ENCODE measurements around the gene B4GALT2.

B4GALT2 gene, protein sequence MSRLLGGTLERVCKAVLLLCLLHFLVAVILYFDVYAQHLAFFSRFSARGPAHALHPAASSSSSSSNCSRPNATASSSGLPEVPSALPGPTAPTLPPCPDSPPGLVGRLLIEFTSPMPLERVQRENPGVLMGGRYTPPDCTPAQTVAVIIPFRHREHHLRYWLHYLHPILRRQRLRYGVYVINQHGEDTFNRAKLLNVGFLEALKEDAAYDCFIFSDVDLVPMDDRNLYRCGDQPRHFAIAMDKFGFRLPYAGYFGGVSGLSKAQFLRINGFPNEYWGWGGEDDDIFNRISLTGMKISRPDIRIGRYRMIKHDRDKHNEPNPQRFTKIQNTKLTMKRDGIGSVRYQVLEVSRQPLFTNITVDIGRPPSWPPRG

DNA sequence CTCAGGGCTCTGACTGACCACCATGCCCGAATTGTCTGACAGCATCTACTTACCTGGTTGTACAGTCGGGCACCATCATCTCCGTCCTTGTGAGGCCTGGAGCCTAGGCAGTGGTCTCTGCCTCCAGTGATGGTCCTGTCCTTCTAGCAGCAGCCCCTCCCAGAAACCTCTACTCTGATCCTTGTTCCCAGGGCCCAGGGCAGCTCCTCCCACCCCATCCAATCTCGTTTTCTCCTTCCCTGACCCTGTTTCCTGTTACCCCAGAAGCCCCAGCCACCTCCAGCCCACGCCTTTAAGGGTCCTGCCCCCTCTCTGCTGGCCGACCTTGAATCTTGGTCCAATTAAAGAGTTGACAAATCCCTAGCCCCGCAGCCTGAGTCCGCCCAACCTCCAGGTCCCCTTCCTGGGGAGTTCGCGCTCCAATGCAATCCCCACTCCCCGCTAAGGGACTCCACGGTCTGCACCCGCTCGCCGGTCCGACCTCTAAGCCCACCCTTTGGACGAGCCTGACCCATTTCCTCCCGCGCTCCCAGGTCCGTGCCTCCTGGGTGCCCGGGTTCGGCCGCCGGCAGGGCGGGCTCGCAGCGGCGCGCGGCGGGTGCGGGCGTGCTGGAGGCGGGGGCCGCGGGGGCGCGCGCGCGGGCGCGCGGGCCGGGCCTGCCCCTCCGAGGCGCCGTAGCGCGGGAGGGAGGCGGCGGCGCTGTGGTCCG is at the start of gene B4GALT2:
B4GALT2 (plus strand) TSS at position 660 of the 710 bp plus-strand sequence. CDS start 1,951 bp downstream, outside the sequence.
- DNase-seq: peak; percentile 60

GRCh38 chr1:43930168-43930948 is 48.7 kb upstream of the B4GALT2 start:
- DNase-seq: no peak

- DNase-seq: no peak
Measured at GRCh38 chr1:43930949-43931275, 48.1 kb upstream of the B4GALT2 start.

DNA sequence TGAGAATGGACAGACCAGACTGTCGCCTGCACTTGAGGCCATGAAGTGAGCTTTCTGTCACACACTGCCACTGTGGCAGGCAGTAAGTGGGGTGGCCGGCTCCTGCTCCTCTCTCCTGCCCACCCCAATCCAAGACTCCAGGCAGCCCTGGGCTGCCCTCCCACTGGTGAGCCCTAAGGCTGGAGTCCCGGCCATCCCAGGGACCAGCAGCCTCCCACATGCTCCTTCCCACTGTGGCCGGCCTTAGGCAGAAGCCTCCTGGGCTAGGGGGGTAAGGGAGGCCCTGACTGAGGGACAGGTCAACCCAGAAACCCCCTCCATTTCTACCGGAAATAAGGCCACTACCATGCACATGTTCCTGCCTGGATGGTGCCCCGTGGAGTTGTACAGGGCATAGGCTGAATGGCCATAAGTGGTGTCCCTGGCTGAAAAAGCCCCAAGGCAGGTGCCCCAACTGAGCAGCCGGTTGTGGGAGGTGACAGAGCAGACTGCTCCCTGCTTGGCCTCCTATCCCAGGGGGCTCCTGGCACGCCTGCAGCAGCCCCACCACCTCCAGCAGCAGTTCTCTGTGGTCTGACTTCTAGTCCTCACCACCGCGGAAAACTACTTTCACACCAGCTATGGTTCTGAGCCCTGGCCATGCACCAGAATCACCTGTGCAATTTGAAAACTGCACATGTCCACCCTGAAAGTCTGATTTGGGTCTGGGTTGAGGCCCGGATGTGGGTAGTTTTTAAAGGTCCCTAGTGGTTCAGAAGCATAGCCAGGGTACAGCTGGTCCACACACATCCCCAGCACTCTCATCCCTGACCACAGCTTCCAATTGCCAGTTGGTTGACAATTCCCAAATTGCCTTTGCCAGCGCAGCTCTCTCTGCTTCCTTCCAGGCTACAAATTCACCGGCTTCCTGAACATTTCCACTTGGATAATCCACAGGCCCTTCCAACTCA is 47.0 kb upstream of the B4GALT2 start:
- no peak for DNase-seq

DNA sequence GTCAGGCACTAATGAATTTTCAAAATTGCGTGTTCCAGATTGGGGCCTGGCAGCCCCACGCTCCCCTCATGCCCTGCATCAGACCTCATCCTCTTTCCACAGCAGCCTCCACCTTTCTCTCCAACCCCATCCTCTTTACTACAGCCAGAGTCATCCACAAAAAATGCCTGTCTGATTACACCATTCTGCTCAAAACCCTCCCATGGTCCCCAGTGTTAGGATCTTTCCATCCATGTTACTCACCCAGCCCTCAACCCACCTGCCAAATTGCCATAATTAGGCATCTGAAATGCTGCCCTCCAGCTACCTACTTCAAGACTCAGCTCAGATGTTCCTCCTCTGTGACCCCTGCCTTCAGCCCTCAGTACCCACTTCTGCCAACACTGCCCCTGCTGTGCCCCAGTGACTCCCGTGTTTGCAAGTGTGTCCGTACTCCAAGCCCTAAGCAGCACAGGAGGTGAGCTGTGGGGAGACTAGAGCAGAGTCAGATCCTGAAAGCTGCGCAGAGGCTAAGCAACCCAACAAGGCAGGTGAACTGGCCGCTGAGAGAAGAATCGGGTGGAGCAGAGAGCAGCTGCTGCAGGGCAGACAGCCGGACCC is 46.1 kb upstream of the B4GALT2 start:
- peak; percentile 77 for DNase-seq

- DNase-seq: no peak
Measured at GRCh38 chr1:43933386-43934100, 45.5 kb upstream of the B4GALT2 start, which contains the start of gene ARTN. Gene ARTN, plus strand, starts transcription at chr1:43933801. Its CDS starts 1,856 bp downstream, at chr1:43935657.

- DNase-seq: peak; percentile 65
Measured at GRCh38 chr1:43934101-43934985, 44.7 kb upstream of the B4GALT2 start.

- no peak for DNase-seq
Measured at GRCh38 chr1:43934986-43935324, 44.1 kb upstream of the B4GALT2 start.

- no peak for DNase-seq
Measured at GRCh38 chr1:43935711-43936427, 43.1 kb upstream of the B4GALT2 start.

- DNase-seq: no peak
Measured at GRCh38 chr1:43936431-43937151, 42.4 kb upstream of the B4GALT2 start.

DNA sequence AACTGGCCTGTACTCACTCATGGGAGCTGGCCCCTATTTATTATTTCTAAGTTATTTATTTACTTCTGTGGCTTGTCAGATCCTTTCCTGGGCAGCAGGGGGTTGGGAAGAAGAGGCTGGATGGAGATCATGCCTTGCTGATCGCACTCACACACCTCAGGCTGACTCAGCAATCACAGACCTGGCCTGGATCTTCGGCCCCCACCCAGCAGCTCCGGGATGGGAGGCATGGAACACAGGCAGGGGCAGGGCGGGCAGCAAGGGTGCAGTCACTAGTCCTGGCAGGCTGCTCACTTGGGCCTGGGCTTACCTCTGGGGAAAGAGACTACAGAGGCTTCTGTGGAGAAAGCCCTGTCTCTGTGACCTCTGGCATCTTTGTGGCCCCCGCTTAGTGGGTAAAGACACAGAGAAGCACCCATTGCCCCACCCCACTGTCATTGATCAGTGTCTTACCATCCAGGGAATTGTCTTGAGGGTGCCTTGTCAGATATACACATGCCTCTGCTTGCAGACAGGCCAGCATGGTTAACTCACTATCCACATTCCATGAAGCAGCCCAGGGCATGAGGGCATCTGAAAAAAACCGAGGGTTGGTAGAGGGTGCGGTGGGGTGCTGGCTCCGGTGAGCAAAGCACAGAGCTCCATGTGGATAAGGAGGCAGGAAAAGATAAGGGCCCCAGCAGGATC is 41.7 kb upstream of the B4GALT2 start:
- DNase-seq: no peak

DNA sequence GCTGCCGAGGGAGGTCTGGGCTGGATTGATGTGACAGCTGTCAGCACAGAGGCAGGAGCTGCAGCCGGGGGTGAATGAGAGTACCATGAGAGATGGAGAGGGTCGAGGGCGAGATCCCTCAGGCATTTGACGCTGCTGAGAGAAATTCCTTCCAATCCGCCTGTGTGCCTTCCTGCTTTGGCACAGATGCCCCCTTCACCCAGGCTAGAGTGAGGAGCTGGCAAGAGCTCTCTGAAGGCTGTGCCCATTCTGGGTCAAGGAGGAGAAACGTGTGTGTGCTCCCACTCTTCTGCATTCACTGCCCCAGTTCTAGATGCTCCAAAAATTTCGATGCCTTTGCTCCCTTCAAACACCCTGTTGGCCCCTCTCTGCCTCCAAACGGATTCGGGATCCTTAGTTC is 40.6 kb upstream of the B4GALT2 start:
- no peak for DNase-seq

DNA sequence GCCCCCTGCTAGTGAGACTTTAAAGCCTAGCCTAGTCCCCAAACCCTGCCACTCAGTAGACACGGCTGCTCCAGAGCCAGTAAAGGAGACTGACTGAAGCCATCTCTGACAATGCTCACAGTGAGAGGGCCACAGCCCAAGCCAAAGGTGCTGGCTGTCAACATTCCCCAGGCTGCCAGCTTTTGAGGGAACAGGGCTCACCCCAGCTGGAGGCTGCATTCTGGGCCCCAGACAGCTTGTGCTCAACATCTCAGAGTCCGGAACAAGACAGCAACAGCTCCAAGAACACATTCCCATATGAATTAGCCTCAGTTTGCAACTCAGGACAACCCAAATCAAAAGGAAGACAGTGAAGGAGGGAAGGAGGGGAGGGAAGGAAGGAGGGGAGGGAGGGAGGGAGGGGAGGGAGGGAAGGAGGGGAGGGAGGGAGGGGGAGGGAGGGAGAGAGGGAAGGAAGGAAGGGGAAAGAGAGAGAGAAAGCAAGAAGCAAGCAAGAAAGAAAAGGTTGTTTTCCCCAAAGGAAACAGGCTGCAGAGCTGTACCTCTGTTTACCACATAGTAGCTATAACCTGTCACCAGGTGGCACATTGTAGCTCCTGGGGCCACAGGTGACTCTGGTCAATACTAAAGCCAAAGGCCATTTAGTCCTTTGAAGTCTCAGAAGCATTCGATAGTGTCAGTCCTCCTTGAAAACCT is 40.0 kb upstream of the B4GALT2 start:
- no peak for DNase-seq

- no peak for DNase-seq
Measured at GRCh38 chr1:43942411-43942810, 36.6 kb upstream of the B4GALT2 start.

- no peak for DNase-seq
Measured at GRCh38 chr1:43944860-43945259, 34.1 kb upstream of the B4GALT2 start.

DNA sequence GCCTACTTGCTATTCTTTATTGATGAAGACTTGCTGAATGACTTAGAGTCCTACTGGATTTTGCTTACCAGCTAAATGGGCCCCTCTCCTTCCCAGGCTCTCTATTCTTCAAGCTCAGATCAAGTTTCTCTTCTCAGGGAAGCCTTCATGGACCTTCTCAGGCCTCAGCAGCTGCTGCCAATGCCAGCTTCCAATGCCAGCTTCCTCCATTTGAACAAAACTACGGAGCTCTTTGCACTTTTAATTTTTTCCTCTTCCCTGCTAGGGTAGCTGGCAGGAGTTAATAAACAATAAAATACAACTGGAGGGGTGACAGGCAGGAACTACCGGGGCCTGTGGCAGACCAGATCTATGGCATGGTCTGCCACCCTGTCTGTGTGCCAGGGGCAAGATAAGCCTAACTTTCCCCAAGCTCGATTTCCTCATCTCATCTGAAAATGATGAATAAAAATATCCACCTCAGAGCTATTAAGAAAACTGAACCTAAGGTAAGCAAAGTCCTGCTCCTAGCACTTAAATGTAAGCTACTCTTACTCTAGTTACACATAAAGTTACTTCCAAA is 33.3 kb upstream of the B4GALT2 start:
- no peak for DNase-seq

Data from fibroblast of skin of right biceps (primary cell).